Measurements from ENCODE around the gene PACRG. TPM values are rescaled to one million over a fixed set of nuclear protein-coding genes. Genes with fewer than 3 reads are reported as not detected.

The PACRG gene
- total RNA-seq, 2 experiments from 2014 or later: not detected

- Histone ChIP-seq H3K4me1 (ENCODE audit: insufficient read depth, low read length, poor library complexity, severe bottlenecking) (no peaks in the 10 kb centered on the region), H3K4me2 (ENCODE audit: low read length) (no peak overlapping the region), H3K9me2 (ENCODE audit: insufficient read depth, low read length) (no peaks in the 10 kb centered on the region; the same call in 1 of the 2 replicates), H2AFZ (ENCODE audit: low read length) (no peak overlapping the region), H3K4me3 (ENCODE audit: low read depth, low read length, poor library complexity, severe bottlenecking) (no peak overlapping the region), H4K20me1 (ENCODE audit: insufficient read depth, low read length) (no peaks in the 10 kb centered on the region), H3K79me2 (ENCODE audit: insufficient read depth, low read depth, low read length) (no peaks in the 10 kb centered on the region), H3K36me3 (ENCODE audit: insufficient read depth, low read length) (no peaks in the 10 kb centered on the region), H3K27ac (ENCODE audit: low read depth, low read length, poor library complexity, severe bottlenecking) (no peak overlapping the region), H3K9me3 (ENCODE audit: low read length) (no peaks in the 10 kb centered on the region)
- ChIA-PET POLR2A (no interaction called here), CTCF (ENCODE audit: unreplicated experiment) (no interaction called here)
- intact Hi-C loops (cut with micrococcal nuclease; ENCODE audit: unreplicated experiment): no loop called here
- no TSS peak for BruUV-seq (replicated peaks)
- TF ChIP-seq CTCF (conservative IDR thresholded peaks at IDR 0.05; ENCODE audit: low read length): no peak
- no peak for TF ChIP-seq EZH2phosphoT487 (IDR thresholded peaks at IDR 0.05; ENCODE audit: borderline replicate concordance, low read depth, low read length)
- no peak for DNase-seq (ENCODE audit: low spot score)
Observed at GRCh38 chr6:163133691-163134090, 405.9 kb downstream of the PACRG start.

GRCh38 chr6:163136681-163137397 is 409.1 kb downstream of the PACRG start:
- TF ChIP-seq CTCF (conservative IDR thresholded peaks at IDR 0.05; ENCODE audit: low read length) (no peak), EZH2phosphoT487 (IDR thresholded peaks at IDR 0.05; ENCODE audit: borderline replicate concordance, low read depth, low read length) (no peak)
- DNase-seq (ENCODE audit: low spot score): no peak
- no TSS peak for BruUV-seq (replicated peaks)
- intact Hi-C loops (cut with micrococcal nuclease; ENCODE audit: unreplicated experiment): no loop called here
- Histone ChIP-seq H3K9me3 (ENCODE audit: low read length) (no peaks in the 10 kb centered on the region), H3K4me1 (ENCODE audit: insufficient read depth, low read length, poor library complexity, severe bottlenecking) (no peaks in the 10 kb centered on the region), H3K79me2 (ENCODE audit: insufficient read depth, low read depth, low read length) (no peaks in the 10 kb centered on the region), H3K4me2 (ENCODE audit: low read length) (no peak overlapping the region), H3K4me3 (ENCODE audit: low read depth, low read length, poor library complexity, severe bottlenecking) (no peak overlapping the region), H3K9me2 (ENCODE audit: insufficient read depth, low read length) (no peaks in the 10 kb centered on the region; the same call in 1 of the 2 replicates), H4K20me1 (ENCODE audit: insufficient read depth, low read length) (no peaks in the 10 kb centered on the region), H3K36me3 (ENCODE audit: insufficient read depth, low read length) (no peaks in the 10 kb centered on the region), H3K27ac (ENCODE audit: low read depth, low read length, poor library complexity, severe bottlenecking) (no peak overlapping the region), H2AFZ (ENCODE audit: low read length) (no peak overlapping the region)
- ChIA-PET CTCF (ENCODE audit: unreplicated experiment) (no interaction called here), POLR2A (interaction anchor here (0.6 to 1.3 kb wide), 2 partner anchors 21 to 493 kb away, joined by 4 read pairs; no protein-coding TSS in a partner anchor)

GRCh38 chr6:163137398-163137881 is 409.7 kb downstream of the PACRG start:
- no peaks in the 10 kb centered on the region for H3K79me2 ChIP-seq (ENCODE audit: insufficient read depth, low read depth, low read length)
- BruUV-seq (replicated peaks): no TSS peak
- H3K27ac ChIP-seq (ENCODE audit: low read depth, low read length, poor library complexity, severe bottlenecking): no peak overlapping the region
- no peak overlapping the region for H3K4me2 ChIP-seq (ENCODE audit: low read length)
- ChIA-PET CTCF (ENCODE audit: unreplicated experiment) (no interaction called here), POLR2A (interaction anchor here (0.6 kb wide), 1 partner anchor 494 kb away, joined by 4 read pairs; no protein-coding TSS in a partner anchor)
- no peak for TF ChIP-seq CTCF (conservative IDR thresholded peaks at IDR 0.05; ENCODE audit: low read length)
- TF ChIP-seq EZH2phosphoT487 (IDR thresholded peaks at IDR 0.05; ENCODE audit: borderline replicate concordance, low read depth, low read length): no peak
- DNase-seq (ENCODE audit: low spot score): no peak
- no peaks in the 10 kb centered on the region for H4K20me1 ChIP-seq (ENCODE audit: insufficient read depth, low read length)
- no peak overlapping the region for H3K4me3 ChIP-seq (ENCODE audit: low read depth, low read length, poor library complexity, severe bottlenecking)
- intact Hi-C loops (cut with micrococcal nuclease; ENCODE audit: unreplicated experiment): no loop called here
- no peak overlapping the region for H2AFZ ChIP-seq (ENCODE audit: low read length)
- no peaks in the 10 kb centered on the region; the same call in 1 of the 2 replicates for H3K9me2 ChIP-seq (ENCODE audit: insufficient read depth, low read length)
- H3K9me3 ChIP-seq (ENCODE audit: low read length): no peaks in the 10 kb centered on the region
- no peaks in the 10 kb centered on the region for H3K4me1 ChIP-seq (ENCODE audit: insufficient read depth, low read length, poor library complexity, severe bottlenecking)
- H3K36me3 ChIP-seq (ENCODE audit: insufficient read depth, low read length): no peaks in the 10 kb centered on the region

All from OCI-LY7 (cell line).